ENCODE data around the gene PCGF5.

DNA sequence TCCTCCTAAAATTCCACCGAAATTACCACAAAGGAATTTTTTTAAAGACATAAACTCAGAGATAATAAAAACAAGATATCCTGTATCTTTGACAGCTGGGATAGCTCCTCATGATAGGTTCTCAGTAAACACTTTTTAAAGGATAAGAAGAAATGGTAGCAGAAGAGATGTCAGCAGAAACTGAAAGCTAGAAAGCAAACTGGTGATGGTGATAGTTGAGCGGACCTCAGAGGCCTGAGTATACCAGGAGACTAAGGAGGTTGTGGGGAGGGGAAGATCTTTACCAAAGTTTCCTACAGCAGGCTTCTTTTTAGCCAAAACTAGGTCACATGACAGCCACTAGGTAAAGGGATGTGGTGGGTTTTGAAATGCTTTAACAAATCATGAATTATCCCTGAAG lies 22.5 kb downstream of the PCGF5 start:
- TF ChIP-seq, protein P1, sequence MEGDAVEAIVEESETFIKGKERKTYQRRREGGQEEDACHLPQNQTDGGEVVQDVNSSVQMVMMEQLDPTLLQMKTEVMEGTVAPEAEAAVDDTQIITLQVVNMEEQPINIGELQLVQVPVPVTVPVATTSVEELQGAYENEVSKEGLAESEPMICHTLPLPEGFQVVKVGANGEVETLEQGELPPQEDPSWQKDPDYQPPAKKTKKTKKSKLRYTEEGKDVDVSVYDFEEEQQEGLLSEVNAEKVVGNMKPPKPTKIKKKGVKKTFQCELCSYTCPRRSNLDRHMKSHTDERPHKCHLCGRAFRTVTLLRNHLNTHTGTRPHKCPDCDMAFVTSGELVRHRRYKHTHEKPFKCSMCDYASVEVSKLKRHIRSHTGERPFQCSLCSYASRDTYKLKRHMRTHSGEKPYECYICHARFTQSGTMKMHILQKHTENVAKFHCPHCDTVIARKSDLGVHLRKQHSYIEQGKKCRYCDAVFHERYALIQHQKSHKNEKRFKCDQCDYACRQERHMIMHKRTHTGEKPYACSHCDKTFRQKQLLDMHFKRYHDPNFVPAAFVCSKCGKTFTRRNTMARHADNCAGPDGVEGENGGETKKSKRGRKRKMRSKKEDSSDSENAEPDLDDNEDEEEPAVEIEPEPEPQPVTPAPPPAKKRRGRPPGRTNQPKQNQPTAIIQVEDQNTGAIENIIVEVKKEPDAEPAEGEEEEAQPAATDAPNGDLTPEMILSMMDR (IDR thresholded peaks at IDR 0.05; ENCODE audit: control extremely low read depth in 1 of 3, insufficient read depth in 1 of 3, low read depth in 1 of 3, low read length in 3 of 3) = no peak
- TF ChIP-seq EP300 (IDR thresholded peaks at IDR 0.05; ENCODE audit: borderline replicate concordance in 1 of 2, low read depth in 2 of 2, low read length in 2 of 2) (no peak), BRCA1 (IDR thresholded peaks at IDR 0.05; ENCODE audit: low read depth, low read length) (no peak), TCF12 (IDR thresholded peaks at IDR 0.05; ENCODE audit: low read depth, low read length) (no peak), SIN3A (conservative IDR thresholded peaks at IDR 0.05 in 1 of 2, IDR thresholded peaks at IDR 0.05 in 1 of 2; ENCODE audit: low read depth in 1 of 2, low read length in 2 of 2) (no peak), RNF2 (IDR thresholded peaks at IDR 0.05; ENCODE audit: borderline replicate concordance, low read depth, low read length, missing control alignments, poor library complexity, severe bottlenecking) (no peak), CHD1 (IDR thresholded peaks at IDR 0.05; ENCODE audit: low read depth, low read length) (no peak), RAD21 (IDR thresholded peaks at IDR 0.05 in 1 of 2, conservative IDR thresholded peaks at IDR 0.05 in 1 of 2; ENCODE audit: low read depth in 2 of 2, low read length in 2 of 2) (no peak), SUZ12 (IDR thresholded peaks at IDR 0.05; ENCODE audit: low read length) (no peak), JUND (IDR thresholded peaks at IDR 0.05; ENCODE audit: low read length) (no peak), YY1 (IDR thresholded peaks at IDR 0.05; ENCODE audit: low read depth, low read length) (no peak), POLR2AphosphoS5 (IDR thresholded peaks at IDR 0.05; ENCODE audit: low read depth, low read length) (no peak), POLR2A (IDR thresholded peaks at IDR 0.05; ENCODE audit: control extremely low read depth in 1 of 2, low read depth in 2 of 2, low read length in 2 of 2) (no peak)
